ENCODE results near the gene GPR137. TPM values are rescaled to one million over a fixed set of nuclear protein-coding genes. Genes with fewer than 3 reads are reported as not detected.

GPR137 gene
- total RNA-seq, 1 experiment from 2014 or later: 24.4 TPM

DNA sequence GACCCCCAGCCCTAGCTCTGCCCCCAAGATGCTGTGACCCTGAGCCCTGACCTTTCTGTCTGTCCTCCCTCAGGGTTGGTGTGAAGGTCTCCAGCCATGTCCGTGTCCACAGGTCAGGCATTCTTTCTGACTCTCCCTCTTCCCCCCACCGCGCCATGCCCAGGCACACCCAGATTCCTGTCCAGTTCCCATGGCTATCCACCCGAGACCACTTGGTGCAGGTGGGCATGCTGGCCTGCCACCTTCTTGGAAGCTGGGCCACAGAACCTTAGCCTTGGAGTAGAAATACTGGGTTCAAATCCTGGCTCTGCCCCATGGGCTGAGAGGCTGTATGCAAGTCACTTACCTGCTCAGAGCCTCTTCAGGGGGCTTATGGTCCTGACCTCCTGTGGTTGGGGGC is 36.6 kb upstream of the GPR137 start:
- Histone ChIP-seq H3K27me3 (ENCODE audit: insufficient read depth, low read length) (no peaks in the 10 kb centered on the region), H3K9me2 (ENCODE audit: insufficient read depth) (no peaks in the 10 kb centered on the region), H3K79me2 (ENCODE audit: insufficient read depth, low read length) (peaks cover 50% of the 10 kb centered on the region), H2AFZ (ENCODE audit: low read depth, low read length, poor library complexity, severe bottlenecking) (no peak overlapping the region), H4K20me1 (ENCODE audit: insufficient read depth) (no peaks in the 10 kb centered on the region), H3K4me2 (ENCODE audit: low read length) (no peak overlapping the region), H3K27ac (ENCODE audit: low read depth, low read length) (peak overlapping the region; percentile 94; the same call in 1 of the 2 replicates), H3K9ac (ENCODE audit: low read length) (no peak overlapping the region), H3K4me3 (replicated peaks in 1 of 2; ENCODE audit: low read depth in 1 of 2, low read length in 2 of 2) (no peak overlapping the region), H3K9me3 (ENCODE audit: control insufficient read depth in 1 of 2, insufficient read depth in 1 of 2, low read depth in 1 of 2, low read length in 2 of 2) (no peaks in the 10 kb centered on the region), H3K36me3 (ENCODE audit: control insufficient read depth in 1 of 2, insufficient read depth in 2 of 2, low read length in 2 of 2) (peaks cover 0 to 2% of the 10 kb centered on the region in 2 experiments; a peak in 1 of 4 replicates), H3K4me1 (ENCODE audit: control insufficient read depth in 1 of 2, insufficient read depth in 2 of 2, low read length in 2 of 2) (peaks cover 29 to 73% of the 10 kb centered on the region in 2 experiments)
- ChIA-PET CTCF (interaction anchor here (1.1 to 1.9 kb wide), 2 partner anchors 9 to 107 kb away, joined by 3 to 4 read pairs; no protein-coding TSS in a partner anchor), POLR2A (interaction anchor here (1.4 to 1.6 kb wide), 3 partner anchors 8 to 69 kb away, joined by 3 to 6 read pairs (median 4); partner anchors contain the start of genes FKBP2 and PRDX5), RAD21 (ENCODE audit: low non-redundant PET in 1 of 2, low total read pairs in 2 of 2, uncharacterized antibody in 2 of 2, unreplicated experiment in 2 of 2) (no interaction called here)
- BruUV-seq (replicated peaks): no TSS peak
- TF ChIP-seq ELF1 (IDR thresholded peaks at IDR 0.05; ENCODE audit: borderline replicate concordance, low read depth) (no peak), POLR2AphosphoS5 (IDR thresholded peaks at IDR 0.05; ENCODE audit: low read depth, low read length) (no peak), EGR1 (IDR thresholded peaks at IDR 0.05; ENCODE audit: low read depth) (no peak), TCF7L2 (IDR thresholded peaks at IDR 0.05; ENCODE audit: borderline replicate concordance, extremely low read depth, insufficient read depth, insufficient read length) (no peak), EZH2 (IDR thresholded peaks at IDR 0.05) (no peak), YY1 (IDR thresholded peaks at IDR 0.05; ENCODE audit: extremely low read depth, insufficient replicate concordance, low read depth, low read length) (no peak), JUND (IDR thresholded peaks at IDR 0.05) (no peak)
- TF ChIP-seq, protein P1, sequence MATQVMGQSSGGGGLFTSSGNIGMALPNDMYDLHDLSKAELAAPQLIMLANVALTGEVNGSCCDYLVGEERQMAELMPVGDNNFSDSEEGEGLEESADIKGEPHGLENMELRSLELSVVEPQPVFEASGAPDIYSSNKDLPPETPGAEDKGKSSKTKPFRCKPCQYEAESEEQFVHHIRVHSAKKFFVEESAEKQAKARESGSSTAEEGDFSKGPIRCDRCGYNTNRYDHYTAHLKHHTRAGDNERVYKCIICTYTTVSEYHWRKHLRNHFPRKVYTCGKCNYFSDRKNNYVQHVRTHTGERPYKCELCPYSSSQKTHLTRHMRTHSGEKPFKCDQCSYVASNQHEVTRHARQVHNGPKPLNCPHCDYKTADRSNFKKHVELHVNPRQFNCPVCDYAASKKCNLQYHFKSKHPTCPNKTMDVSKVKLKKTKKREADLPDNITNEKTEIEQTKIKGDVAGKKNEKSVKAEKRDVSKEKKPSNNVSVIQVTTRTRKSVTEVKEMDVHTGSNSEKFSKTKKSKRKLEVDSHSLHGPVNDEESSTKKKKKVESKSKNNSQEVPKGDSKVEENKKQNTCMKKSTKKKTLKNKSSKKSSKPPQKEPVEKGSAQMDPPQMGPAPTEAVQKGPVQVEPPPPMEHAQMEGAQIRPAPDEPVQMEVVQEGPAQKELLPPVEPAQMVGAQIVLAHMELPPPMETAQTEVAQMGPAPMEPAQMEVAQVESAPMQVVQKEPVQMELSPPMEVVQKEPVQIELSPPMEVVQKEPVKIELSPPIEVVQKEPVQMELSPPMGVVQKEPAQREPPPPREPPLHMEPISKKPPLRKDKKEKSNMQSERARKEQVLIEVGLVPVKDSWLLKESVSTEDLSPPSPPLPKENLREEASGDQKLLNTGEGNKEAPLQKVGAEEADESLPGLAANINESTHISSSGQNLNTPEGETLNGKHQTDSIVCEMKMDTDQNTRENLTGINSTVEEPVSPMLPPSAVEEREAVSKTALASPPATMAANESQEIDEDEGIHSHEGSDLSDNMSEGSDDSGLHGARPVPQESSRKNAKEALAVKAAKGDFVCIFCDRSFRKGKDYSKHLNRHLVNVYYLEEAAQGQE (IDR thresholded peaks at IDR 0.05; ENCODE audit: low read depth): no peak
- TF ChIP-seq, protein P2, sequence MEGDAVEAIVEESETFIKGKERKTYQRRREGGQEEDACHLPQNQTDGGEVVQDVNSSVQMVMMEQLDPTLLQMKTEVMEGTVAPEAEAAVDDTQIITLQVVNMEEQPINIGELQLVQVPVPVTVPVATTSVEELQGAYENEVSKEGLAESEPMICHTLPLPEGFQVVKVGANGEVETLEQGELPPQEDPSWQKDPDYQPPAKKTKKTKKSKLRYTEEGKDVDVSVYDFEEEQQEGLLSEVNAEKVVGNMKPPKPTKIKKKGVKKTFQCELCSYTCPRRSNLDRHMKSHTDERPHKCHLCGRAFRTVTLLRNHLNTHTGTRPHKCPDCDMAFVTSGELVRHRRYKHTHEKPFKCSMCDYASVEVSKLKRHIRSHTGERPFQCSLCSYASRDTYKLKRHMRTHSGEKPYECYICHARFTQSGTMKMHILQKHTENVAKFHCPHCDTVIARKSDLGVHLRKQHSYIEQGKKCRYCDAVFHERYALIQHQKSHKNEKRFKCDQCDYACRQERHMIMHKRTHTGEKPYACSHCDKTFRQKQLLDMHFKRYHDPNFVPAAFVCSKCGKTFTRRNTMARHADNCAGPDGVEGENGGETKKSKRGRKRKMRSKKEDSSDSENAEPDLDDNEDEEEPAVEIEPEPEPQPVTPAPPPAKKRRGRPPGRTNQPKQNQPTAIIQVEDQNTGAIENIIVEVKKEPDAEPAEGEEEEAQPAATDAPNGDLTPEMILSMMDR (IDR thresholded peaks at IDR 0.05 in 2 of 3, conservative IDR thresholded peaks at IDR 0.05 in 1 of 3; ENCODE audit: borderline replicate concordance in 1 of 3, insufficient read depth in 1 of 3, low read depth in 2 of 3, low read length in 2 of 3): no peak
- ATAC-seq (no peak), DNase-seq (ENCODE audit: low read depth, low spot score) (no peak)
- intact Hi-C loops (cut with micrococcal nuclease): no loop called here

Data from HCT116 (cell line).